COLO668 (cell line): ENCODE data around the gene SMARCC1.
"Not testable (repeated sequence)": the region's sequence is repeated elsewhere in the genome, so short reads cannot be mapped to it uniquely, and the experiment has no call there.

Experiments used
- DNase-seq: peaks from one replicate; lab custom pipeline; 2025; ENCODE audit not compliant: unreplicated experiment; lab: John Stamatoyannopoulos, UW

Gene SMARCC1

GRCh38 chr3:47772047-47772446 is 9.6 kb downstream of the SMARCC1 start:
- no peak for DNase-seq

GRCh38 chr3:47766186-47766585 is 15.5 kb downstream of the SMARCC1 start:
- DNase-seq: no peak

GRCh38 chr3:47762233-47762632 is 19.5 kb downstream of the SMARCC1 start:
- no peak for DNase-seq

GRCh38 chr3:47761046-47761445 is 20.6 kb downstream of the SMARCC1 start:
- no peak for DNase-seq

GRCh38 chr3:47760207-47760606 is 21.5 kb downstream of the SMARCC1 start:
- DNase-seq: not testable (repeated sequence)

- no peak for DNase-seq
Observed at GRCh38 chr3:47758261-47759025, 23.2 kb downstream of the SMARCC1 start.

GRCh38 chr3:47752716-47753115 is 29.0 kb downstream of the SMARCC1 start:
- DNase-seq: no peak

- not testable (repeated sequence) for DNase-seq
Observed at GRCh38 chr3:47750811-47751354, 30.8 kb downstream of the SMARCC1 start.

GRCh38 chr3:47747558-47747957 is 34.1 kb downstream of the SMARCC1 start:
- no peak for DNase-seq

GRCh38 chr3:47746264-47746663 is 35.4 kb downstream of the SMARCC1 start:
- DNase-seq: no peak

GRCh38 chr3:47743855-47744254 is 37.8 kb downstream of the SMARCC1 start:
- DNase-seq: no peak

- DNase-seq: not testable (repeated sequence)
Observed at GRCh38 chr3:47743352-47743751, 38.3 kb downstream of the SMARCC1 start.

GRCh38 chr3:47741925-47742324 is 39.8 kb downstream of the SMARCC1 start:
- DNase-seq: no peak

- DNase-seq: no peak
Observed at GRCh38 chr3:47732143-47732542, 49.5 kb downstream of the SMARCC1 start.

- DNase-seq: no peak
Observed at GRCh38 chr3:47731061-47731460, 50.6 kb downstream of the SMARCC1 start.

GRCh38 chr3:47722859-47723258 is 58.8 kb downstream of the SMARCC1 start:
- DNase-seq: no peak

- not testable (repeated sequence) for DNase-seq
Observed at GRCh38 chr3:47717448-47717847, 64.2 kb downstream of the SMARCC1 start.

- no peak for DNase-seq
Observed at GRCh38 chr3:47716656-47717055, 65.0 kb downstream of the SMARCC1 start.

- no peak for DNase-seq
Observed at GRCh38 chr3:47715928-47716327, 65.8 kb downstream of the SMARCC1 start.

- no peak for DNase-seq
Observed at GRCh38 chr3:47714606-47715005, 67.1 kb downstream of the SMARCC1 start.

GRCh38 chr3:47713655-47714054 is 68.0 kb downstream of the SMARCC1 start:
- no peak for DNase-seq

- no peak for DNase-seq
Observed at GRCh38 chr3:47712398-47712797, 69.3 kb downstream of the SMARCC1 start.

GRCh38 chr3:47711596-47711995 is 70.1 kb downstream of the SMARCC1 start:
- DNase-seq: no peak
